ENCODE results near the gene GABBR2. TPM values are rescaled to one million over a fixed set of nuclear protein-coding genes. Genes with fewer than 3 reads are reported as not detected.
A peak's percentile ranks its signal among the peaks of the same experiment; 100 is the strongest.

GABBR2 gene
- total RNA-seq, 2 donors from 2014 or later = 1.2 to 1.3 TPM

- Histone ChIP-seq H3K4me1 (ENCODE audit: control insufficient read depth, insufficient read depth, low read length) (no peaks in the 10 kb centered on the region), H3K9me3 (ENCODE audit: control insufficient read depth, low read length) (no peaks in the 10 kb centered on the region), H3K4me3 (ENCODE audit: low read length) (no peak overlapping the region), H3K9ac (ENCODE audit: extremely low read depth, low read length, poor library complexity, severe bottlenecking) (no peak overlapping the region), H3K27me3 (ENCODE audit: control insufficient read depth, insufficient read depth, low read length, poor library complexity, severe bottlenecking) (no peaks in the 10 kb centered on the region), H3K27ac (ENCODE audit: low read depth, low read length) (peak overlapping the region; percentile 95), H3K36me3 (ENCODE audit: control insufficient read depth, insufficient read depth, low read length) (no peaks in the 10 kb centered on the region)
- H3K27ac Mint-ChIP-seq = no peak overlapping the region
- no peak for DNase-seq
- TF ChIP-seq CTCF (conservative IDR thresholded peaks at IDR 0.05) = no peak
- no peaks in the 10 kb centered on the region for H3K36me3 Mint-ChIP-seq (ENCODE audit: low read depth)
- H3K9me3 Mint-ChIP-seq = no peaks in the 10 kb centered on the region
- H3K4me3 Mint-ChIP-seq = no peak overlapping the region
- peaks cover 7% of the 10 kb centered on the region for H3K4me1 Mint-ChIP-seq
- 89 to 91% methylated on average over 3 to 12 of the region's 12 CpGs for WGBS, 2 experiments (ENCODE audit: insufficient coverage in 1 of 2, insufficient read length in 1 of 2)
- no peaks in the 10 kb centered on the region for H3K27me3 Mint-ChIP-seq (ENCODE audit: insufficient read depth)
These were observed 419.0 kb downstream of the GABBR2 start for GRCh38 chr9:98289614-98290201.

GRCh38 chr9:98288881-98289280 lies 419.9 kb downstream of the GABBR2 start:
- no peaks in the 10 kb centered on the region for H3K9me3 ChIP-seq (ENCODE audit: control insufficient read depth, low read length)
- TF ChIP-seq CTCF (conservative IDR thresholded peaks at IDR 0.05) = no peak
- Mint-ChIP-seq H3K27ac (no peak overlapping the region), H3K4me1 (peaks cover 7% of the 10 kb centered on the region), H3K4me3 (no peak overlapping the region), H3K27me3 (ENCODE audit: insufficient read depth) (no peaks in the 10 kb centered on the region), H3K9me3 (no peaks in the 10 kb centered on the region), H3K36me3 (ENCODE audit: low read depth) (no peaks in the 10 kb centered on the region)
- H3K4me1 ChIP-seq (ENCODE audit: control insufficient read depth, insufficient read depth, low read length) = no peaks in the 10 kb centered on the region
- no peaks in the 10 kb centered on the region for H3K27me3 ChIP-seq (ENCODE audit: control insufficient read depth, insufficient read depth, low read length, poor library complexity, severe bottlenecking)
- no peak overlapping the region for H3K9ac ChIP-seq (ENCODE audit: extremely low read depth, low read length, poor library complexity, severe bottlenecking)
- no peak overlapping the region for H3K4me3 ChIP-seq (ENCODE audit: low read length)
- no peaks in the 10 kb centered on the region for H3K36me3 ChIP-seq (ENCODE audit: control insufficient read depth, insufficient read depth, low read length)
- peak overlapping the region; percentile 95 for H3K27ac ChIP-seq (ENCODE audit: low read depth, low read length)
- peak; percentile 49 for DNase-seq
- 75 to 90% methylated on average over 5 of the region's 5 CpGs for WGBS, 2 experiments (ENCODE audit: insufficient coverage in 1 of 2, insufficient read length in 1 of 2)

- no peaks in the 10 kb centered on the region for H3K4me1 ChIP-seq (ENCODE audit: control insufficient read depth, insufficient read depth, low read length)
- Mint-ChIP-seq H3K4me1 (peaks cover 11% of the 10 kb centered on the region), H3K36me3 (ENCODE audit: low read depth) (no peaks in the 10 kb centered on the region), H3K27ac (no peak overlapping the region), H3K9me3 (no peaks in the 10 kb centered on the region), H3K27me3 (ENCODE audit: insufficient read depth) (no peaks in the 10 kb centered on the region), H3K4me3 (no peak overlapping the region)
- H3K27me3 ChIP-seq (ENCODE audit: control insufficient read depth, insufficient read depth, low read length, poor library complexity, severe bottlenecking) = no peaks in the 10 kb centered on the region
- no peaks in the 10 kb centered on the region for H3K9me3 ChIP-seq (ENCODE audit: control insufficient read depth, low read length)
- peak; percentile 90 for DNase-seq
- H3K27ac ChIP-seq (ENCODE audit: low read depth, low read length) = no peak overlapping the region
- WGBS, 2 experiments (ENCODE audit: insufficient coverage in 1 of 2, insufficient read length in 1 of 2) = 91 to 100% methylated on average over 4 of the region's 4 CpGs
- no peak for TF ChIP-seq CTCF (conservative IDR thresholded peaks at IDR 0.05)
- no peak overlapping the region for H3K9ac ChIP-seq (ENCODE audit: extremely low read depth, low read length, poor library complexity, severe bottlenecking)
- no peaks in the 10 kb centered on the region for H3K36me3 ChIP-seq (ENCODE audit: control insufficient read depth, insufficient read depth, low read length)
- no peak overlapping the region for H3K4me3 ChIP-seq (ENCODE audit: low read length)
These were observed 421.4 kb downstream of the GABBR2 start for GRCh38 chr9:98287384-98287783.
